ENCODE results near the gene CEP112. TPM values are rescaled to one million over a fixed set of nuclear protein-coding genes. Genes with fewer than 3 reads are reported as not detected.

The CEP112 gene
- total and polyA plus RNA-seq, 9 of the 15 experiments (the other 6 are each of a cell fraction or from before 2014, with no cell fraction given), result 0.84 TPM; not detected in 8

DNA sequence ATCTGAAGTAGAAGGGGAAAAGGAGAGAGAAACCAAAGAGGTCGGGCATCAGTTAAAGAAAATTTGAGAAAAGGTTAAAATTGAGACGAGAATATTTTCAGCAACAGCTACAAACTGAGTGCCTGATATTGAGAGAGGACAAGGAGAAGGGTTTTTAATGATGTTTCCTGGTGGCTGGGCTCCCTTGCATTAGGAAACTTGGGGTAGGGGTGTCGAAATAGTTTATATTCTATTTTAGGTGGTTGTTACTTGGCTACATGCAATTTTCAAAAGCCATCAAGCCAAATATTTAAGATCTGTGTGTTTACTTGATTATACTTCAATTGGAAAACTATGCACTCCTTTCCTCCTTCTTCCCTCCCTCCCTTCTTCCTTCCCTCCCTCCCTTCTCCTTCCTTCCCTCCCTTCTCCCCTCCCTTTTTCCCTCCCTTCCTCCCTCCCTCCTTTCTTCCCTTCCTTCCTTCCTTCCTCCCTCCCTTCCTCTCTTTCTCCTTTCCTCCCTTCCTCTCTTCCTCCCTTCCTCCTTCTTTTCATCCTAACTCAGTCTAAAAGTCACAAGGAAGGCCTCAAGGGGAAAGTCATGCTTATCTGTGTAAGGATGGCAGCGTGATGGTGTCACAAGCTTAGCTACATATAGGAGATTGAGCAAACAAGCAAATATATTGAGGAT, 39.1 kb upstream of the CEP112 start (continued):
- TF ChIP-seq, protein P1, sequence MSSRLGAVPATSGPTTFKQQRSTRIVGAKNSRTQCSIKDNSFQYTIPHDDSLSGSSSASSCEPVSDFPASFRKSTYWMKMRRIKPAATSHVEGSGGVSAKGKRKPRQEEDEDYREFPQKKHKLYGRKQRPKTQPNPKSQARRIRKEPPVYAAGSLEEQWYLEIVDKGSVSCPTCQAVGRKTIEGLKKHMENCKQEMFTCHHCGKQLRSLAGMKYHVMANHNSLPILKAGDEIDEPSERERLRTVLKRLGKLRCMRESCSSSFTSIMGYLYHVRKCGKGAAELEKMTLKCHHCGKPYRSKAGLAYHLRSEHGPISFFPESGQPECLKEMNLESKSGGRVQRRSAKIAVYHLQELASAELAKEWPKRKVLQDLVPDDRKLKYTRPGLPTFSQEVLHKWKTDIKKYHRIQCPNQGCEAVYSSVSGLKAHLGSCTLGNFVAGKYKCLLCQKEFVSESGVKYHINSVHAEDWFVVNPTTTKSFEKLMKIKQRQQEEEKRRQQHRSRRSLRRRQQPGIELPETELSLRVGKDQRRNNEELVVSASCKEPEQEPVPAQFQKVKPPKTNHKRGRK (tag; IDR thresholded peaks at IDR 0.05), result peak; percentile 56

DNA sequence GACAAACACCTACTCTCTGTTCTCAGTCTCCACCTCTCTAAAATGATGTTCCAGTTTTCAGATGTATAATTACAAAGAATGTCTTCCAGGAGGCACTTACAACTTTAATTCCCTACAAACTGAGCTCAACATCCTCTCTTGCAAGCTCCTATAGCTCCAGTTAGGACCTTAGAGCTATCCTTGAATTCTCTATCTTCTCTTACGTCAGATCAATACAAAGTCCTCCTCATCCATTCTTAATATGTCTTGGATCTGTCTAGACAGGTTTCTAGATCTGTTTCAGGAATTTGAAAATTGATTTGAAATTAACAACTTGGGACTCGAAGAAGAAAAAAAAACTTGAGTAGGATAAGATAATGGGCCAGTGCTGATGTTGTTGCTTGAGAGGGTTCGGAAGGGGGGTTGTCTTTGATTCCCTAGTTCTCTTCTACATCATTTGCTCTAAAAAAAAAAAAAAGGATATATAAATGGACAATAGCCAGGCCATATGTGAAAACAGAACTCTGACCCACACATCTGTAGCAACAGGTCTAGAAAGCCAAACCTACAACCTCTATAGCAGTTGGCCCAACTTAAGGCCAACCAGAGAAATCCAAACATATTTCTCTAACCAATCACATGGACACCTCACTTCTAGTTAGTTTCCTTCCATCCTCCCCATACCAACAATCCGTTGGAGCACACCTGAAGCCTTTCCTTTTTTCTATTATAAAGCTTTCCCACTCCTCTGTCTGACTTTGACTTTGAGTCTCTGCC, 38.0 kb upstream of the CEP112 start:
- CTCF ChIA-PET (ENCODE audit: low intra/inter-chr PET ratio), result no interaction called here
- ATAC-seq (no peak), FAIRE-seq (no peak), DNase-seq (ENCODE audit: extremely low read depth in 1 of 4, low spot score in 3 of 4) (no peak)
- no peak overlapping the region for H2AFZ ChIP-seq (ENCODE audit: low read depth, low read length)
- no peak overlapping the region for H3K4me2 ChIP-seq (ENCODE audit: insufficient read depth, low read length)
- in situ Hi-C loops (cut with MboI) (no loop called here), intact Hi-C loops (cut with micrococcal nuclease) (no loop called here)
- H3K9ac ChIP-seq (ENCODE audit: insufficient read depth in 1 of 2, low read depth in 2 of 2, low read length in 2 of 2), result no peak overlapping the region
- no peaks in the 10 kb centered on the region for H4K20me1 ChIP-seq (replicated peaks; ENCODE audit: control insufficient read depth, insufficient read depth, low read length)
- POLR2A ChIA-PET, result no interaction called here
- no peaks in the 10 kb centered on the region for H3K9me3 ChIP-seq (replicated peaks; ENCODE audit: control insufficient read depth, insufficient read depth, low read depth, low read length)
- H3K79me2 ChIP-seq (ENCODE audit: control insufficient read depth, insufficient read depth, low read length), result no peaks in the 10 kb centered on the region
- H3K4me1 ChIP-seq (replicated peaks in 1 of 2; ENCODE audit: control insufficient read depth in 2 of 2, insufficient read depth in 2 of 2, low read length in 2 of 2), result no peaks in the 10 kb centered on the region
- no peaks in the 10 kb centered on the region for H3K9me1 ChIP-seq (ENCODE audit: control insufficient read depth, insufficient read depth, low read length)
- H3K27me3 ChIP-seq (ENCODE audit: control insufficient read depth in 2 of 2, insufficient read depth in 2 of 2, low read length in 2 of 2), result peaks cover 14 to 22% of the 10 kb centered on the region in 2 experiments
- H3K27ac ChIP-seq (ENCODE audit: extremely low read depth, low read depth, low read length), result no peak overlapping the region
- WGBS (ENCODE audit: insufficient coverage, low coverage, missing lambda C conversion rate), result 0% methylated on average over 4 of the region's 4 CpGs
- H3K4me3 ChIP-seq, result no peak overlapping the region
- BruUV-seq (replicated peaks), result no TSS peak
- no peaks in the 10 kb centered on the region for H3K36me3 ChIP-seq (ENCODE audit: control insufficient read depth, insufficient read depth, low read length)
- TF ChIP-seq SMC3 (conservative IDR thresholded peaks at IDR 0.05; ENCODE audit: insufficient read depth, low read depth, low read length) (no peak), PRPF4 (IDR thresholded peaks at IDR 0.05; ENCODE audit: insufficient read depth, low read depth, low read length, poor library complexity, severe bottlenecking) (no peak), MYC (IDR thresholded peaks at IDR 0.05; ENCODE audit: low read depth, low read length) (no peak), MYC (CRISPR knock-in tag; IDR thresholded peaks at IDR 0.05; ENCODE audit: borderline replicate concordance, low read depth) (no peak), MAFK (IDR thresholded peaks at IDR 0.05; ENCODE audit: low read length) (no peak), ZNF324 (CRISPR knock-in tag; IDR thresholded peaks at IDR 0.05) (no peak), ZC3H11A (IDR thresholded peaks at IDR 0.05; ENCODE audit: low read depth, low read length) (no peak), HMGN3 (IDR thresholded peaks at IDR 0.05; ENCODE audit: borderline replicate concordance, extremely low read depth, insufficient read length, low read depth, low read length) (no peak), ZNF263 (CRISPR knock-in tag; IDR thresholded peaks at IDR 0.05; ENCODE audit: borderline replicate concordance) (no peak)
- TF ChIP-seq, protein P2, sequence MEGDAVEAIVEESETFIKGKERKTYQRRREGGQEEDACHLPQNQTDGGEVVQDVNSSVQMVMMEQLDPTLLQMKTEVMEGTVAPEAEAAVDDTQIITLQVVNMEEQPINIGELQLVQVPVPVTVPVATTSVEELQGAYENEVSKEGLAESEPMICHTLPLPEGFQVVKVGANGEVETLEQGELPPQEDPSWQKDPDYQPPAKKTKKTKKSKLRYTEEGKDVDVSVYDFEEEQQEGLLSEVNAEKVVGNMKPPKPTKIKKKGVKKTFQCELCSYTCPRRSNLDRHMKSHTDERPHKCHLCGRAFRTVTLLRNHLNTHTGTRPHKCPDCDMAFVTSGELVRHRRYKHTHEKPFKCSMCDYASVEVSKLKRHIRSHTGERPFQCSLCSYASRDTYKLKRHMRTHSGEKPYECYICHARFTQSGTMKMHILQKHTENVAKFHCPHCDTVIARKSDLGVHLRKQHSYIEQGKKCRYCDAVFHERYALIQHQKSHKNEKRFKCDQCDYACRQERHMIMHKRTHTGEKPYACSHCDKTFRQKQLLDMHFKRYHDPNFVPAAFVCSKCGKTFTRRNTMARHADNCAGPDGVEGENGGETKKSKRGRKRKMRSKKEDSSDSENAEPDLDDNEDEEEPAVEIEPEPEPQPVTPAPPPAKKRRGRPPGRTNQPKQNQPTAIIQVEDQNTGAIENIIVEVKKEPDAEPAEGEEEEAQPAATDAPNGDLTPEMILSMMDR (IDR thresholded peaks at IDR 0.05 in 2 of 3, conservative IDR thresholded peaks at IDR 0.05 in 1 of 3; ENCODE audit: insufficient read depth in 2 of 3, low read depth in 1 of 3, low read length in 3 of 3), result no peak
- TF ChIP-seq, protein P3, sequence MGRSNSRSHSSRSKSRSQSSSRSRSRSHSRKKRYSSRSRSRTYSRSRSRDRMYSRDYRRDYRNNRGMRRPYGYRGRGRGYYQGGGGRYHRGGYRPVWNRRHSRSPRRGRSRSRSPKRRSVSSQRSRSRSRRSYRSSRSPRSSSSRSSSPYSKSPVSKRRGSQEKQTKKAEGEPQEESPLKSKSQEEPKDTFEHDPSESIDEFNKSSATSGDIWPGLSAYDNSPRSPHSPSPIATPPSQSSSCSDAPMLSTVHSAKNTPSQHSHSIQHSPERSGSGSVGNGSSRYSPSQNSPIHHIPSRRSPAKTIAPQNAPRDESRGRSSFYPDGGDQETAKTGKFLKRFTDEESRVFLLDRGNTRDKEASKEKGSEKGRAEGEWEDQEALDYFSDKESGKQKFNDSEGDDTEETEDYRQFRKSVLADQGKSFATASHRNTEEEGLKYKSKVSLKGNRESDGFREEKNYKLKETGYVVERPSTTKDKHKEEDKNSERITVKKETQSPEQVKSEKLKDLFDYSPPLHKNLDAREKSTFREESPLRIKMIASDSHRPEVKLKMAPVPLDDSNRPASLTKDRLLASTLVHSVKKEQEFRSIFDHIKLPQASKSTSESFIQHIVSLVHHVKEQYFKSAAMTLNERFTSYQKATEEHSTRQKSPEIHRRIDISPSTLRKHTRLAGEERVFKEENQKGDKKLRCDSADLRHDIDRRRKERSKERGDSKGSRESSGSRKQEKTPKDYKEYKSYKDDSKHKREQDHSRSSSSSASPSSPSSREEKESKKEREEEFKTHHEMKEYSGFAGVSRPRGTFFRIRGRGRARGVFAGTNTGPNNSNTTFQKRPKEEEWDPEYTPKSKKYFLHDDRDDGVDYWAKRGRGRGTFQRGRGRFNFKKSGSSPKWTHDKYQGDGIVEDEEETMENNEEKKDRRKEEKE (IDR thresholded peaks at IDR 0.05; ENCODE audit: borderline replicate concordance in 1 of 2, control insufficient read depth in 1 of 2, low read depth in 2 of 2, low read length in 1 of 2), result no peak
